ENCODE measurements around the gene NOL12.

The NOL12 gene

GRCh38 chr22:37675930-37676735 is 10.0 kb upstream of the NOL12 start:
- no peak for TF ChIP-seq CTCF (IDR thresholded peaks at IDR 0.05; ENCODE audit: low read depth, low read length, missing control alignments)
- H3K4me3 ChIP-seq (ENCODE audit: low read depth, low read length) = peak overlapping the region; percentile 78
- DNase-seq (ENCODE audit: low read depth) = no peak

DNA sequence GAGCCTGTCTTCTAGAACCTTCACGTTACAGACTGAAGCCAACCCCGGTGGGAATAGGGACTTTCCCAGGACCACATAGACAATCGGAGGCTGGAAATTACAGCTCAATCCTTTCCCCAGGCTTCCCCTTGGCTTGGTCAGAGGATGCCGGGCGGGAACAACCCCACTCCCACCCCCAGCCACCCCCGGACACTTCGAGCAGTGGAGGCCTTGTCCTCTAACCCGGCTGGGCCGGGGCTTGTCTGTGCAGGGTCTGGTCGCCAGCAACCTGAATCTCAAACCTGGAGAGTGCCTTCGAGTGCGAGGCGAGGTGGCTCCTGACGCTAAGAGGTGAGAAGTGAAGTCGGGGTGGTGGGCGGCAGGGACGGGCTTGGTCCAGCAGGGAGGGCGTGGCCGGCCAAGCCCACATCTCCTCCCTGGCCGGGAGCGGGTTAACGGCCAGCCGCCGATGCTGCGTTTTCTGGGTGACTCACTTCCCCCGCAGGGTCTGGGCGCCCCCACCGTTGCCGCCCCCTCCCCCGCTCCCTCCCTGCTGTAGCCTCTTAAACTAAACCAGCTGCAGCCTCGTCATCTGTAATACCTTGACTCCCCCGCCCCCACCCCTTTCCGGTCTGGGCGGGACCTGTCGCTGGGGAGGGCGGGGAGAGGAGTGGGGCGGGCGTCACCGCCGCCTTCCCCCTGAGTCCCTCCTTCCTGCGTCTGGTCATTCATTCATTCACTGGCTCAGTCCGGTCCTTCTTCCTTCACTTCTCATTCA is 9.2 kb upstream of the NOL12 start:
- peak; percentile 68 for DNase-seq (ENCODE audit: low read depth)
- peak overlapping the region; percentile 78 for H3K4me3 ChIP-seq (ENCODE audit: low read depth, low read length)
- TF ChIP-seq CTCF (IDR thresholded peaks at IDR 0.05; ENCODE audit: low read depth, low read length, missing control alignments) = no peak

DNA sequence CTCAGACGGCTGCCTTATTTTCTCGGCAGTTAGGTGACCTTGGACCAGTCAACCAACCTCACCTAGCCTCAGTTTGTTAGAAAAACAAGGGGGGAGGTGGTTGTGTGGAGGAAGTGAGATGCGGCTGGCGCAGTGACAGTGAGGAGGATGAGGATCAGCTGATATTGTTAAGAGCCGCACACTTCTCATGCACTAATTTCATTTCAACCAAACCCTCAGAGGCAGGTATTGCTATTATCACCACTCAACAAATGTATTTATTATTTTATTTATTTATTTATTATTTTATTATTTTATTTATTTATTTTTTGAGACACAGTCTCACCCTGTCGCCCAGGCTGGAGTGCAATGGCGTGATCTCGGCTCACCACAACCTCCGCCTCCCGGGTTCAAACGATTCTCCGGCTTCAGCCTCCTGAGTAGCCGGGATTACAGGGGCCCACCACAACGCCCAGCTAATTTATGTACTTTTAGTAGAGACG is 8.6 kb upstream of the NOL12 start:
- no peak for TF ChIP-seq CTCF (IDR thresholded peaks at IDR 0.05; ENCODE audit: low read depth, low read length, missing control alignments)
- DNase-seq (ENCODE audit: low read depth) = no peak
- H3K4me3 ChIP-seq (ENCODE audit: low read depth, low read length) = peak overlapping the region; percentile 78

GRCh38 chr22:37678372-37678771 is 7.8 kb upstream of the NOL12 start:
- no peak for DNase-seq (ENCODE audit: low read depth)
- no peak overlapping the region for H3K4me3 ChIP-seq (ENCODE audit: low read depth, low read length)
- no peak for TF ChIP-seq CTCF (IDR thresholded peaks at IDR 0.05; ENCODE audit: low read depth, low read length, missing control alignments)

DNA sequence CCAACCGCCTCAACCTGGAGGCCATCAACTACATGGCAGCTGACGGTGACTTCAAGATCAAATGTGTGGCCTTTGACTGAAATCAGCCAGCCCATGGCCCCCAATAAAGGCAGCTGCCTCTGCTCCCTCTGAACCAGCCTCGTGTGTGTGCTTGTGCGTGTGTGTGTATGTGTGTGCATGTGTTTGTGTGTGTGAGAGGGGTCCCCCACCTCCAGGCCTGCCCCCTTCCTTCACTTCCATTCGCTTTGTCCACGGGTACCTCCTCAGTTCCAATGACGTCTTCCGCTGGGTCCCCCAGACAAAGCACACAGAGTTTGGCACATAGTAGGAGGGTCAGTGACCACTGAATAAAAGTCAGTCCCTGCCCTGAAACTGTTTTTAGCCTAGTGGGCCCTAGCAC is 6.5 kb upstream of the NOL12 start:
- no peak for TF ChIP-seq CTCF (IDR thresholded peaks at IDR 0.05; ENCODE audit: low read depth, low read length, missing control alignments)
- H3K4me3 ChIP-seq (ENCODE audit: low read depth, low read length) = no peak overlapping the region
- DNase-seq (ENCODE audit: low read depth) = no peak

- no peak overlapping the region for H3K4me3 ChIP-seq (ENCODE audit: low read depth, low read length)
- no peak for DNase-seq (ENCODE audit: low read depth)
- TF ChIP-seq CTCF (IDR thresholded peaks at IDR 0.05; ENCODE audit: low read depth, low read length, missing control alignments) = no peak
Measured at GRCh38 chr22:37680191-37680851, 5.8 kb upstream of the NOL12 start.
